Measurements from ENCODE around the gene HS3ST2. TPM values are rescaled to one million over a fixed set of nuclear protein-coding genes. Genes with fewer than 3 reads are reported as not detected.

The HS3ST2 gene
- total and polyA plus RNA-seq, 2 experiments from 2014 or later: 1.4 to 3.2 TPM

- TF ChIP-seq ZNF462 (CRISPR knock-in tag; IDR thresholded peaks at IDR 0.05) (0 out of 2 replicates have a peak, but pooled peaks have one; percentile 7), NANOG (IDR thresholded peaks at IDR 0.05; ENCODE audit: borderline replicate concordance) (no peak)
Measured at GRCh38 chr16:22948603-22949368, 134.8 kb downstream of the HS3ST2 start (continued).

- Histone ChIP-seq H2AFZ (0 out of 2 replicates have a peak overlapping the region, but pooled peaks have one; percentile 47), H4K20me1 (replicated peaks; ENCODE audit: insufficient read depth) (no peaks in the 10 kb centered on the region; the same call in 1 of the 2 replicates), H3K4me2 (no peak overlapping the region), H3K79me2 (replicated peaks; ENCODE audit: insufficient read depth) (no peaks in the 10 kb centered on the region), H3K36me3 (ENCODE audit: insufficient read depth) (no peaks in the 10 kb centered on the region), H3K27me3 (ENCODE audit: insufficient read depth) (no peaks in the 10 kb centered on the region), H3K4me3 (no peak overlapping the region), H3K9me2 (ENCODE audit: insufficient read depth) (no peaks in the 10 kb centered on the region), H3K4me1 (ENCODE audit: insufficient read depth) (peaks cover 10% of the 10 kb centered on the region), H3F3A (replicated peaks; ENCODE audit: low read depth) (no peaks in the 10 kb centered on the region), H3K27ac (ENCODE audit: low read depth) (no peak overlapping the region)
- no peaks in the 10 kb centered on the region; the same call in 2 of the 3 replicates for H3K9me3 Mint-ChIP-seq
- peaks cover 9% of the 10 kb centered on the region for H3K4me1 Mint-ChIP-seq
- DNase-seq (ENCODE audit: low spot score): no peak
- no peaks in the 10 kb centered on the region for H3K36me3 Mint-ChIP-seq (ENCODE audit: low read depth)
- no peak overlapping the region for H3K4me3 Mint-ChIP-seq
- TF ChIP-seq NANOG (IDR thresholded peaks at IDR 0.05; ENCODE audit: borderline replicate concordance) (no peak), ZNF462 (CRISPR knock-in tag; IDR thresholded peaks at IDR 0.05) (no peak), STAT1 (IDR thresholded peaks at IDR 0.05; ENCODE audit: unreplicated experiment) (no peak), ZNF331 (CRISPR knock-in tag; IDR thresholded peaks at IDR 0.05; ENCODE audit: low read depth) (no peak), EZH2 (IDR thresholded peaks at IDR 0.05; ENCODE audit: low read depth, unreplicated experiment) (no peak), JUNB (IDR thresholded peaks at IDR 0.05; ENCODE audit: unreplicated experiment) (no peak), ZNF114 (CRISPR knock-in tag; IDR thresholded peaks at IDR 0.05) (no peak), EZH2phosphoT487 (IDR thresholded peaks at IDR 0.05; ENCODE audit: unreplicated experiment) (no peak)
- ATAC-seq: no peak
- H3K27me3 Mint-ChIP-seq (ENCODE audit: insufficient read depth, low read depth, poor library complexity): no peaks in the 10 kb centered on the region
- no peak overlapping the region for H3K27ac Mint-ChIP-seq
Measured at GRCh38 chr16:22955461-22956070, 141.6 kb downstream of the HS3ST2 start.

Measured in GM23338 (cell line).